ENCODE data around the gene NCK1. TPM values are rescaled to one million over a fixed set of nuclear protein-coding genes. Genes with fewer than 3 reads are reported as not detected.
A peak's percentile ranks its signal among the peaks of the same experiment; 100 is the strongest.

Gene NCK1
- total and polyA plus RNA-seq, 7 donors: 16.2 to 33.4 (median 25.4) TPM

DNA sequence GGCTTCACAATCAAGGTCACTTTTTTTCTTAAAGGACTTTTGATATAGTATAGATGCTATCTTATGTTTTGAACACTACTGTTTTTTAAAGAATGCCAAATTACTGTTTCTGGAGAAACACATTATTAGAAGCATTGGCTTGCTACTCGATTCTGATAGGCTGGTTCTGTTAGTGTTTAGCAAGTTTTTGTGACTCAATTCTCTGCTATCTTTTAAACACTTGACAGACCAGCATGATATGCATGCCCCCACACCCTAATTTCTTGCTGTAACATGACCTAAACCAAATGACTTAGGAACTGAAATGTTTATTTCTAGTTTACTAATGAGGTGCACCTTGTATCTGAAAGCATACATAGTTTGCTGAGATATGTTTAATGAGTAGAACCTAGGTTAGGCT lies 90.3 kb downstream of the NCK1 start:
- H3K4me1 ChIP-seq: peaks cover 5% of the 10 kb centered on the region
- no peaks in the 10 kb centered on the region for H3K9me3 ChIP-seq
- ATAC-seq: no peak
- H3K4me3 ChIP-seq: no peak overlapping the region
- no peaks in the 10 kb centered on the region for H3K27me3 ChIP-seq (ENCODE audit: insufficient read depth in 3 of 3, low read length in 2 of 3)
- H3K36me3 ChIP-seq (ENCODE audit: insufficient read depth in 1 of 2, low read depth in 1 of 2): peaks cover 0 to 10% of the 10 kb centered on the region in 2 donors
- DNase-seq: no peak
- WGBS, 3 donors: 83 to 94% (median 85%) methylated on average over 1 of the region's 1 CpG
- TF ChIP-seq, protein P1, sequence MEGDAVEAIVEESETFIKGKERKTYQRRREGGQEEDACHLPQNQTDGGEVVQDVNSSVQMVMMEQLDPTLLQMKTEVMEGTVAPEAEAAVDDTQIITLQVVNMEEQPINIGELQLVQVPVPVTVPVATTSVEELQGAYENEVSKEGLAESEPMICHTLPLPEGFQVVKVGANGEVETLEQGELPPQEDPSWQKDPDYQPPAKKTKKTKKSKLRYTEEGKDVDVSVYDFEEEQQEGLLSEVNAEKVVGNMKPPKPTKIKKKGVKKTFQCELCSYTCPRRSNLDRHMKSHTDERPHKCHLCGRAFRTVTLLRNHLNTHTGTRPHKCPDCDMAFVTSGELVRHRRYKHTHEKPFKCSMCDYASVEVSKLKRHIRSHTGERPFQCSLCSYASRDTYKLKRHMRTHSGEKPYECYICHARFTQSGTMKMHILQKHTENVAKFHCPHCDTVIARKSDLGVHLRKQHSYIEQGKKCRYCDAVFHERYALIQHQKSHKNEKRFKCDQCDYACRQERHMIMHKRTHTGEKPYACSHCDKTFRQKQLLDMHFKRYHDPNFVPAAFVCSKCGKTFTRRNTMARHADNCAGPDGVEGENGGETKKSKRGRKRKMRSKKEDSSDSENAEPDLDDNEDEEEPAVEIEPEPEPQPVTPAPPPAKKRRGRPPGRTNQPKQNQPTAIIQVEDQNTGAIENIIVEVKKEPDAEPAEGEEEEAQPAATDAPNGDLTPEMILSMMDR (IDR thresholded peaks at IDR 0.05): no peak
- intact Hi-C loops (cut with DNase I): no loop called here
- no peak overlapping the region for H3K27ac ChIP-seq

DNA sequence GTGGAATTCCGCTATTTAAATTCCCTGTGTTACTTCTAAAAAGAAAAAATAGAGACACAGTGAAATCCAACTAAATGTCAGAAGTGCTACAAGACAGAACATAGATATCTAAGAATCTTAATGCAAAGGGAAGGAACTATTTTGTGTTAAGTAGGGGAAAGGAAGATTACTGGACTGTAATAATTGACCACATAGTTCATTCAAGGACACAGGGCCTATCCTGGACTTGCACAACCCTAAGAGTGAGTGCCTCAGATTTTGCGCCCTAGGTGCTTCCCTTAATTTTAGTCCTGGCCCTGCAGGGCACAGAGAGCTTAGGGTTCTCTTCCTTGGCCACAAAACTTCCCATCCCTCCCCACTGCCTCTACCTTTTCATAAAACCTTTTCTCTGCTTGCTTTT lies 92.2 kb downstream of the NCK1 start:
- Histone ChIP-seq H3K4me3 (no peak overlapping the region), H3K9me3 (no peaks in the 10 kb centered on the region), H3K27me3 (ENCODE audit: insufficient read depth in 3 of 3, low read length in 2 of 3) (no peaks in the 10 kb centered on the region), H3K4me1 (peaks cover under 1% of the 10 kb centered on the region), H3K27ac (no peak overlapping the region), H3K36me3 (ENCODE audit: insufficient read depth in 1 of 2, low read depth in 1 of 2) (no peaks in the 10 kb centered on the region)
- DNase-seq: no peak
- no peak for ATAC-seq
- WGBS, 3 donors: 91 to 100% (median 93%) methylated on average over 2 of the region's 2 CpGs
- TF ChIP-seq, protein P1 (IDR thresholded peaks at IDR 0.05): no peak
- intact Hi-C loops (cut with DNase I): no loop called here

DNA sequence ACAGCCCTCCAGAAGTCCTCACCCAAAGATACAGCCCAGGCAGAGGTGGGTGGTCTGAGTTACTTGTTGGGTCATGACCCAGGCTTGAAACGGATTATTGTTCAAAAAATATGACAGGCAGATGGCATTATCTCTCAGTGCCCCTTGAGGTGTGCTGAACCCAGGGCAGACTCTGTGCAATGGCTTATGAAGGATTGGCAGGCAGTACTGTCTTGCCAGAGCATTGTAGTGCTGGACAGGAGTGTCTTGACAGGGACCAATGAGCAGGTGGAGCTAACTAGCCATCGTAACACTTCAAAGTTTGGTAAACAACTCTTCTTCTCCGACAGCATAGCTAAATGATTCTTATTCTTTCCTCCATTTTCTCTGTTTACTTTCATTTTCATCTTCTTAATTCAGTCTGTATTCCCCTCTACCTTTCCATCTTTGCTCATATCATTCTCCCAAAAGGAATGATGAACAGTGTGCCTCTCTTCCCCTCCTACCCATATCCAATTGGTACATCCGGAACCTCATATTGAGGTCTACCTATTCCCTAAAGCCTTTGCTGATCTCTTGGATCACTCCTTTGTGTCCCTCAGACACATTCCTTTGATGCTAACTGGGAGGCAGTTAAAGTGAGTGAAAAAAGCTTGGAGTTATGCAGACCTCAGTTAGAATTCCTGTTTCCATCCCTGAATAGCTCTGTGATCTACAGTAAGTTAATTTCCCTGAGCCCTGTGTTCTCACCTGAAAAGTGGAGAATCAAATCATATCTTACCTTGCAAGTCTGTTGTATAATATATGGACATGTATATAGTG lies 93.2 kb downstream of the NCK1 start:
- no peak for ATAC-seq
- no peaks in the 10 kb centered on the region for H3K4me1 ChIP-seq

DNA sequence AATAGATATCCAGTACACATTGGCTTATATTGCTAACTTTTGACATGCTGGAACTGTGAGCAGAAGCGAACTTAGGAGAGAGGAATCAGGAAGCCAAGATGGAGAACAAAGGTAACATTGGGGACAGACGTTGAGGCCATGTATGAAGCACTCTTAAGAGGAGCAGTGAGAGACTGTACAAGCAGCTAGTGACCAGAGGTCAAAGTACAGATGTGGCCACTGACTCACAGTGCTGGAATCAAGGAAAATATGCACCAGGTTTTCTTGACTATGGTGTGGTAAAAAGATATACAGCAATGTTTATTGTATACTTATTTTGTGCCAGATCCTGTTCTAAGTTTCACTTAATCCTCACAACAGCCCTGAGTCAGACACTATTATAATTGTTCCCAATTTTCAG lies 93.8 kb downstream of the NCK1 start:
- H3K27me3 ChIP-seq (ENCODE audit: insufficient read depth in 3 of 3, low read length in 2 of 3): no peaks in the 10 kb centered on the region
- no peak overlapping the region for H3K27ac ChIP-seq
- H3K4me1 ChIP-seq: no peaks in the 10 kb centered on the region
- intact Hi-C loops (cut with DNase I): no loop called here
- DNase-seq (no peak), ATAC-seq (peak in 2 of 4 donors; percentile 50 to 60)
- H3K9me3 ChIP-seq: no peaks in the 10 kb centered on the region
- TF ChIP-seq, protein P1 (IDR thresholded peaks at IDR 0.05): no peak
- H3K36me3 ChIP-seq (ENCODE audit: insufficient read depth in 1 of 2, low read depth in 1 of 2): no peaks in the 10 kb centered on the region
- WGBS, 3 donors: 62 to 67% (median 67%) methylated on average over 2 of the region's 2 CpGs
- H3K4me3 ChIP-seq: no peak overlapping the region

More for the DNA sequence above, 93.2 kb downstream of the NCK1 start:
- intact Hi-C loops (cut with DNase I): no loop called here
- TF ChIP-seq, protein P1 (IDR thresholded peaks at IDR 0.05): no peak
- 79 to 83% (median 82%) methylated on average over 4 of the region's 4 CpGs for WGBS, 3 donors
- Histone ChIP-seq H3K9me3 (no peaks in the 10 kb centered on the region), H3K27me3 (ENCODE audit: insufficient read depth in 3 of 3, low read length in 2 of 3) (no peaks in the 10 kb centered on the region), H3K4me3 (no peak overlapping the region), H3K36me3 (ENCODE audit: insufficient read depth in 1 of 2, low read depth in 1 of 2) (no peaks in the 10 kb centered on the region), H3K27ac (no peak overlapping the region)
- DNase-seq: no peak
